Heart right ventricle (tissue), 16 donors: Measurements from ENCODE around the gene PHLDB2. TPM values are rescaled to one million over a fixed set of nuclear protein-coding genes. Genes with fewer than 3 reads are reported as not detected.

Source experiments
- ATAC-seq, 8 donors: fragments of 200-7000 bp; cut with Tn5 transposase; one replicate each; pipeline ENCODE4 v1.9.1; 2020; ENCODE audit warnings: mild to moderate bottlenecking in 8 of 8, moderate library complexity in 8 of 8, moderate number of reproducible peaks in 1 of 8
- DNase-seq, 2 donors: peaks; one replicate each; pipeline ENCODE4 v3.0.0-alpha.2; 2020
- H3K27ac ChIP-seq, 10 donors: fragments of 200-600 bp; sonication (generic) in 2 of 10; one replicate each; pipeline versions ENCODE4 v1.5.0 to v1.8.0; 2020 to 2022; ENCODE audit warnings: mild to moderate bottlenecking in 3 of 10
- H3K27me3 ChIP-seq, 7 donors: fragments of 200-600 bp; one replicate each; pipeline ENCODE4 v1.8.0; 2021 to 2022; ENCODE audit warnings: mild to moderate bottlenecking in 2 of 7
- H3K36me3 ChIP-seq, 9 donors: fragments of 200-600 bp; sonication (generic) in 1 of 9; one replicate each; pipeline versions ENCODE4 v1.5.0 to v1.8.0; 2020 to 2022; ENCODE audit warnings: mild to moderate bottlenecking in 2 of 9
- H3K4me1 ChIP-seq, 9 donors: fragments of 200-600 bp; sonication (generic) in 1 of 9; one replicate each; pipeline versions ENCODE4 v1.5.0 to v1.8.0; 2020 to 2022; ENCODE audit warnings: mild to moderate bottlenecking in 4 of 9
- H3K4me3 ChIP-seq, 10 donors: fragments of 200-600 bp; sonication (generic) in 2 of 10; one replicate each; pipeline versions ENCODE4 v1.5.0 to v1.8.0; 2020 to 2022; ENCODE audit warnings: mild to moderate bottlenecking in 7 of 10, moderate library complexity in 2 of 10
- H3K9me3 ChIP-seq, 11 donors: fragments of 200-600 bp in 10 of 11; sonication (generic) in 2 of 11; one replicate each; pipeline versions ENCODE4 v1.5.0 to v1.8.0; 2013 to 2022; ENCODE audit warnings: mild to moderate bottlenecking in 2 of 11, control low read depth in 1 of 11, moderate library complexity in 1 of 11
- CTCF ChIP-seq, 9 donors: fragments of 200-600 bp; sonication (generic) in 2 of 9; IDR thresholded peaks; one replicate each; pipeline versions ENCODE4 v1.5.0 to v1.8.0; 2021 to 2022; ENCODE audit warnings: antibody characterized with exemption in 9 of 9, mild to moderate bottlenecking in 5 of 9, moderate library complexity in 1 of 9
- WGBS, 2 donors: extraction: QIAGEN DNeasy Blood & Tissue Kit; methylation state at CpG; one replicate each; pipeline ENCODE4 v1.1.7; 2013; ENCODE audit warnings: inconsistent platforms in 1 of 2; 5-methylcytosine and 5-hydroxymethylcytosine counted together
- intact Hi-C, 10 donors: fragments of 100-400 bp; cut with DNase I; formaldehyde crosslinking; loops; one replicate each; pipeline versions ENCODE4 v1.11.1 to v1.14.2; 2022
- polyA plus RNA-seq, 2 donors: library from polyadenylated mRNA; stranded (reverse); fragments of 200-250 nt; gene quantifications; one replicate each; pipeline ENCODE4 v1.2.3, GENCODE V29; 2013
- total RNA-seq, 10 donors: library from RNA; stranded (reverse); fragmentation: NEBNext Ultra II Directional in 3 of 10; extraction: Animal tissue kit (Norgen Biotek cat#: 25700) in 3 of 10; gene quantifications; one replicate each; pipeline versions ENCODE4 v1.2.1 to v1.2.4, GENCODE V29; 2021 to 2023
- donor health status: Arrhythmogenic right ventricular cardiomyopathy.
- donor health status: ischemic (EF 13 %, LVEDD 7.1; RV severe dilation, severe dysfunction).
- donor health status: healthy with polysubstance abuse.
- donor health status: DM: no; HTN: yes; CAD: no.
- donor health status: DM: no; HTN: no; CAD: no.
- donor health status: ischemic (EF 25% LVEDD 6.9; RV normal size, moderate dysfunction).
- donor health status: ischemic (EF 25% LVEDD 5.7; RV mildly dilated, moderate dysfunction).
- donor health status: healthy.
- donor health status: DM: yes; HTN: yes; CAD: no.
- donor health status: Ischemic cardiomyopathy.
- donor health status: ischemic (EF 35%, LVEDD 5.7; RV mildly dilated, moderate dysfunction).
- donor health status: nonischemic (EF 11% LVEDD 7.7; RV severe dilation, severe dysfunction).
- donor health status: DM: yes; HTN: yes; CAD: no.
- donor health status: PGD.
- donor health status: ischemic (EF 29% LVEDD 5.4; RV normal size, mild dysfunction).
- donor health status: nonischemic (EF 23%, LVEDD 6.1; RV moderate dilation, normal function).

PHLDB2 gene
- total and polyA plus RNA-seq, 12 donors, result 33.4 to 293 (median 174) TPM

GRCh38 chr3:111989061-111989678 is 130.1 kb downstream of the PHLDB2 start:
- intact Hi-C loops, result loop anchor here in 5 of 10 donors (1.0 to 10.0 kb wide), 5 partner anchors 24 to 56 kb away; no protein-coding TSS in a partner anchor
- H3K27me3 ChIP-seq, result no peaks in the 10 kb centered on the region
- H3K4me1 ChIP-seq, result peaks cover 0 to 13% (median 0%) of the 10 kb centered on the region in 9 donors
- DNase-seq, result no peak
- H3K27ac ChIP-seq, result peak overlapping the region in 1 of 10 donors; percentile 9
- peak; percentile 43 to 84 (median 71) for TF ChIP-seq CTCF (IDR thresholded peaks at IDR 0.05)
- no peaks in the 10 kb centered on the region for H3K9me3 ChIP-seq
- no peak overlapping the region for H3K4me3 ChIP-seq
- ATAC-seq, result peak in 7 of 8 donors; percentile 58 to 83 (median 75)
- H3K36me3 ChIP-seq, result peaks cover 0 to 87% (median 9%) of the 10 kb centered on the region in 9 donors
- whole genome bisulfite sequencing, 2 donors, result 54 to 63% methylated on average over 3 of the region's 3 CpGs

- intact Hi-C loops, result loop anchor here in 1 of 10 donors (10.0 kb wide), 1 partner anchor 52 kb away; no protein-coding TSS in a partner anchor
Observed at GRCh38 chr3:111993038-111993437, 134.0 kb downstream of the PHLDB2 start.

GRCh38 chr3:111998636-111999483 is 139.8 kb downstream of the PHLDB2 start, which contains the start of gene TAGLN3:
Gene TAGLN3, plus strand, starts transcription at chr3:111998922. Its CDS starts 501 bp downstream, at chr3:111999423.
- peak in 1 of 2 donors; percentile 12 for DNase-seq
- H3K27ac ChIP-seq, result no peak within 1 kb of the TSS
- intact Hi-C loops, result loop anchor here in 1 of 10 donors (10.0 kb wide), 1 partner anchor 46 kb away; no protein-coding TSS in a partner anchor
- ATAC-seq, result peak in 7 of 8 donors; percentile 28 to 72 (median 56)
- H3K4me1 ChIP-seq, result peaks cover 0 to 23% (median 13%) of the 10 kb centered on the region in 9 donors
- 2 to 5% methylated on average over 30 of the region's 30 CpGs for WGBS, 2 donors
- H3K9me3 ChIP-seq, result no peaks in the 10 kb centered on the region
- peak within 1 kb of the TSS in 9 of 10 donors; percentile 26 to 57 (median 48) for H3K4me3 ChIP-seq
- H3K27me3 ChIP-seq, result peaks cover 0 to 30% (median 0%) of the 10 kb centered on the region in 7 donors
- peaks cover 0 to 1% (median 0%) of the 10 kb centered on the region in 9 donors for H3K36me3 ChIP-seq
- no peak for TF ChIP-seq CTCF (IDR thresholded peaks at IDR 0.05)

More at GRCh38 chr3:111993038-111993437, 134.0 kb downstream of the PHLDB2 start:
- no peak for TF ChIP-seq CTCF (IDR thresholded peaks at IDR 0.05)
- H3K27ac ChIP-seq, result no peak overlapping the region
- no peaks in the 10 kb centered on the region for H3K9me3 ChIP-seq
- peaks cover 0 to 7% (median 0%) of the 10 kb centered on the region in 9 donors for H3K4me1 ChIP-seq
- DNase-seq, result no peak
- H3K27me3 ChIP-seq, result peaks cover 0 to 2% (median 0%) of the 10 kb centered on the region in 7 donors
- ATAC-seq, result no peak
- H3K4me3 ChIP-seq, result no peak overlapping the region
- peaks cover 0 to 58% (median 4%) of the 10 kb centered on the region in 9 donors for H3K36me3 ChIP-seq
- 72 to 98% methylated on average over 2 of the region's 2 CpGs for WGBS, 2 donors
